Measurements from ENCODE around the gene PALB2. TPM values are rescaled to one million over a fixed set of nuclear protein-coding genes. Genes with fewer than 3 reads are reported as not detected.
A peak's percentile ranks its signal among the peaks of the same experiment; 100 is the strongest.

PALB2 gene
- total RNA-seq, 1 experiment from 2014 or later, result 40.3 TPM

- H3K79me2 ChIP-seq (ENCODE audit: insufficient read depth, low read length), result no peaks in the 10 kb centered on the region; the same call in 1 of the 2 replicates
- H3K36me3 Mint-ChIP-seq (ENCODE audit: insufficient read depth in 1 of 3, low read depth in 3 of 3), result peaks cover 40 to 76% (median 62%) of the 10 kb centered on the region in 3 experiments
Measured at GRCh38 chr16:23629516-23629915, 11.6 kb downstream of the PALB2 start.

More at GRCh38 chr16:23629516-23629915, 11.6 kb downstream of the PALB2 start:
- H3K79me1 ChIP-seq (ENCODE audit: insufficient read depth, low read depth, low read length, poor library complexity, severe bottlenecking), result peaks cover 3% of the 10 kb centered on the region
- H3K27ac ChIP-seq (ENCODE audit: insufficient read length, low read depth, low read length), result no peak overlapping the region
- H3K4ac ChIP-seq (ENCODE audit: low read depth, low read length), result no peak overlapping the region
- H3K14ac ChIP-seq (ENCODE audit: insufficient read depth, low read length), result no peak overlapping the region
- no peak overlapping the region for H3K56ac ChIP-seq (ENCODE audit: insufficient read length, low read depth, low read length)
- H3K4me3 Mint-ChIP-seq, result no peak overlapping the region
- no peak overlapping the region for H3K23ac ChIP-seq (ENCODE audit: insufficient read length, low read depth, low read length)
- H3K4me2 ChIP-seq (ENCODE audit: insufficient read depth, insufficient read length, low read length), result no peak overlapping the region
- H2BK12ac ChIP-seq (ENCODE audit: insufficient read length, low read depth, low read length), result no peak overlapping the region
- no peaks in the 10 kb centered on the region for H3K27me3 Mint-ChIP-seq (ENCODE audit: low read depth)
- H2BK120ac ChIP-seq (ENCODE audit: low read depth, low read length, poor library complexity, severe bottlenecking), result no peak overlapping the region
- H4K91ac ChIP-seq (ENCODE audit: insufficient read length, low read depth, low read length), result no peak overlapping the region
- no peaks in the 10 kb centered on the region for H3K27me3 ChIP-seq (ENCODE audit: insufficient read depth, low read length)
- no peak overlapping the region for H3T11ph ChIP-seq (ENCODE audit: low read length)
- peak overlapping the region in 1 of 3 experiments; percentile 58; a peak in 1 of 7 replicates for H3K27ac Mint-ChIP-seq
- no peak overlapping the region for H2BK5ac ChIP-seq (ENCODE audit: insufficient read length, low read length)
- H2BK15ac ChIP-seq (ENCODE audit: low read depth, low read length), result no peak overlapping the region
- H3K4me1 ChIP-seq (ENCODE audit: insufficient read depth, low read length), result no peaks in the 10 kb centered on the region
- no peaks in the 10 kb centered on the region for H3K23me2 ChIP-seq (ENCODE audit: insufficient read length, low read depth, low read length, poor library complexity, severe bottlenecking)
- H2AFZ ChIP-seq (ENCODE audit: low read length), result no peak overlapping the region
- H3K4me1 Mint-ChIP-seq, result no peaks in the 10 kb centered on the region
- TF ChIP-seq, protein P1, sequence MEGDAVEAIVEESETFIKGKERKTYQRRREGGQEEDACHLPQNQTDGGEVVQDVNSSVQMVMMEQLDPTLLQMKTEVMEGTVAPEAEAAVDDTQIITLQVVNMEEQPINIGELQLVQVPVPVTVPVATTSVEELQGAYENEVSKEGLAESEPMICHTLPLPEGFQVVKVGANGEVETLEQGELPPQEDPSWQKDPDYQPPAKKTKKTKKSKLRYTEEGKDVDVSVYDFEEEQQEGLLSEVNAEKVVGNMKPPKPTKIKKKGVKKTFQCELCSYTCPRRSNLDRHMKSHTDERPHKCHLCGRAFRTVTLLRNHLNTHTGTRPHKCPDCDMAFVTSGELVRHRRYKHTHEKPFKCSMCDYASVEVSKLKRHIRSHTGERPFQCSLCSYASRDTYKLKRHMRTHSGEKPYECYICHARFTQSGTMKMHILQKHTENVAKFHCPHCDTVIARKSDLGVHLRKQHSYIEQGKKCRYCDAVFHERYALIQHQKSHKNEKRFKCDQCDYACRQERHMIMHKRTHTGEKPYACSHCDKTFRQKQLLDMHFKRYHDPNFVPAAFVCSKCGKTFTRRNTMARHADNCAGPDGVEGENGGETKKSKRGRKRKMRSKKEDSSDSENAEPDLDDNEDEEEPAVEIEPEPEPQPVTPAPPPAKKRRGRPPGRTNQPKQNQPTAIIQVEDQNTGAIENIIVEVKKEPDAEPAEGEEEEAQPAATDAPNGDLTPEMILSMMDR (conservative IDR thresholded peaks at IDR 0.05), result no peak
- H2BK20ac ChIP-seq (ENCODE audit: low read depth, low read length, poor library complexity, severe bottlenecking), result no peak overlapping the region
- H3K9me3 Mint-ChIP-seq, result no peaks in the 10 kb centered on the region
- no peaks in the 10 kb centered on the region for H3K9me3 ChIP-seq (ENCODE audit: control insufficient read depth, low read depth, low read length)
- no peaks in the 10 kb centered on the region for H4K20me1 ChIP-seq (ENCODE audit: control insufficient read depth, insufficient read depth, insufficient read length)
- no peak overlapping the region for H4K8ac ChIP-seq (replicated peaks; ENCODE audit: insufficient read length, low read depth, low read length)
- no peak overlapping the region for H3K18ac ChIP-seq (ENCODE audit: insufficient read length, low read depth, low read length)
- H4K5ac ChIP-seq (ENCODE audit: insufficient read length, low read depth, low read length), result no peak overlapping the region
- H3K9ac ChIP-seq (ENCODE audit: extremely low read depth, insufficient read length, low read length), result no peak overlapping the region
- no peak overlapping the region for H2AK5ac ChIP-seq (ENCODE audit: insufficient read length, low read length)
- no peak for DNase-seq
- no CpG with 5 or more reads among the region's 8 CpGs for WGBS (ENCODE audit: extremely low coverage, insufficient read length, low lambda C conversion rate)
